GM19468 (cell line): ENCODE data around the gene SNED1.

Source experiments
- ATAC-seq: cut with Tn5 transposase; IDR thresholded peaks from one replicate; pipeline ENCODE4 v1.9.1; 2021; ENCODE audit warnings: mild to moderate bottlenecking, moderate library complexity, moderate number of reproducible peaks; ENCODE audit not compliant: unreplicated experiment; ENCODE audit errors: extremely low read depth

Gene SNED1

DNA sequence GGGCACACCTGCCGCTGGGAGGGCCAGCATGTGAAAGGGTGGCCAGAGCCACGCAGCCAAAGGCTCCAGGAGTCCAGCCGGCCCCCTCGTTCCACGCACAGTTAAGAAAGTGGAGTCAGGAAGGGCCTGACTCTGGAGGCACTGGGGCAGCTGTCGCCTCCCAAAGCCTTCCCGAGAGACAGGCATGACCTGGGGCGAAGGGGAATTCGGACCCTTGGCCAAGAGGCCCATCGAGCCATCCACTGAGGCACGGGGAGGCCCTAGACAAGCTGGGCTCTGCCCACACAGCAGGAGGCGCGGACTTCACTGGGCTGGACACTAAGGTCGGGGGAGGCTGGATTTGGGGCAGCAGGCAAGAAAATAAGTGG lies 38.5 kb upstream of the SNED1 start:
- ATAC-seq: no peak

- no peak for ATAC-seq
Observed at GRCh38 chr2:240960309-240960970, 38.0 kb upstream of the SNED1 start.

GRCh38 chr2:240960971-240961876 lies 37.2 kb upstream of the SNED1 start:
- ATAC-seq: no peak

- no peak for ATAC-seq
Observed at GRCh38 chr2:240961910-240962299, 36.5 kb upstream of the SNED1 start.

GRCh38 chr2:240962300-240963064 lies 35.9 kb upstream of the SNED1 start:
- no peak for ATAC-seq

DNA sequence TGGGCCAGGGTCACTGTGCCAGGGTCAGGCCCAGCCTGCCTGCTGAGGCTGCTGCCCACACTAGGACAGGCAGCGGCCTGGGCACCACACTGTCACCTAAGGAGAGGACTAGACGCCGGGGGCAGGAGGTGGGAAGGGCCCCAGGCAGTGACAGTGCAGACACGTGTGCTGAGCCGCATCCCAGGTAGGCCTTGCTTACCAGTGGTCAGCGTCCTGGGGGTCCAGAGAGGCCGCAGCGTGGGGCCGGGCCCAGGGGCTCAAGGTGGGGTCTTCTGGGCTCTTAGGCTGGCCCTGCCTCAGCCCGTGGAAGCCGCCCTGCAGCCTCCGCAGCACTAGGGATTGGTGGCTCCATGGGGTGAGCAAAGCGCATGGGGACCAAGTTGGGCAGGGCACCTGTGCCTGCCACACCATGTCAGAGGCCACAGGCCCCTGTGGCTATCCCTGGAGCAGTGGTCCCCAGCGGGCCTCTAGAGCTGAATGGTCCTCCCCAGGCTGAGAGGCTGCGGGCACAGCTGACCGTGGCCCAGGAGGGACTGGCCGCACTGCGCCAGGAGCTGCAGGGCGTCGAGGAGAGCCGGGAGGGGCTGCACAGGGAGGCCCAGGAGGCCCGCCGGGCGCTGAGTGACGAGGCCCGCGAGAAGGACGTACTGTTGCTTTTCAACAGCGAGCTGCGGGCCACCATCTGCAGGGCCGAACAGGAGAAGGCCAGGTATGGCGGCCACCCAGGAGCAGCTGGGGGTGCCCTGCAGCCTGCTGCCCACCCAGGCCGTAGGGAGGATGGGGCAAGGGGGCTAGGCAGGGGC lies 35.2 kb upstream of the SNED1 start:
- no peak for ATAC-seq

DNA sequence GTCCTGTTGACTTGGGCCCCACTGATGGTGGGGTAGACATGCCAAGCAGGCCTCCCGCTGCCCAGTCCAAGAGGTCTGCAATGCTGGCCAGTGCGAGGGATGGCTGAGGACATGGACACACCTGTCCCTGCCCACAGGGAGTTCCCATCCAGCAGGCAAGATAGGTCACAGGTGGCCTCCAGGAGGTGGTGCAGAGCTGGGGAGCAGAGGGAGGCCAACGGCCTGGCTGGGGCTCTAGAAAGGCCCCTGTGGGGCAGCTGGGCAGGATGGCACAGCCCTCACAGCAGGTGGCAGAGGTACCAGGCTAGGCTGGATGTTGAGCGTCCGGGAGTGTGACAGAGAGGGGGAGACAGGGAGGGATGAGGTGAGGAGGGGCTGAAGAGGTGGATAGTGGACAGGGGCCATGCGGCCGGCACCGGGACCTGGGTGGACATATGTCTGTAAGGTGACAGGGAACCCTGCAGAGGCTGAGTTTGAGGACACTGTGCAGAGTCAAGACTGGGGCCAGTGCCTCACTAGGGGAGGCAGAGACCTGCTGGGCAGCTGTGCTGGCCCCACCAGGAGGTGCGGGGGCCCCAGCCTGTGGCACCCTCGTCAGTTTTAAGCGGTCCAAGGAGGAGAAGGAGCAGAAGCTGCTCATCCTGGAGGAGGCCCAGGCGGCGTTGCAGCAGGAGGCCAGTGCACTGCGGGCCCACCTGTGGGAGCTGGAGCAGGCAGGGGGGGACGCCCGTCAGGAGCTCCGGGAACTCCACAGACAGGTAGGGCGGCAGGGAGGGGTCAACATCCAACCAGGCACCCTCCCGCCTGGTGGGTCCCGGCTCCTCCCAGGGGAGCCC lies 34.3 kb upstream of the SNED1 start:
- ATAC-seq: no peak

DNA sequence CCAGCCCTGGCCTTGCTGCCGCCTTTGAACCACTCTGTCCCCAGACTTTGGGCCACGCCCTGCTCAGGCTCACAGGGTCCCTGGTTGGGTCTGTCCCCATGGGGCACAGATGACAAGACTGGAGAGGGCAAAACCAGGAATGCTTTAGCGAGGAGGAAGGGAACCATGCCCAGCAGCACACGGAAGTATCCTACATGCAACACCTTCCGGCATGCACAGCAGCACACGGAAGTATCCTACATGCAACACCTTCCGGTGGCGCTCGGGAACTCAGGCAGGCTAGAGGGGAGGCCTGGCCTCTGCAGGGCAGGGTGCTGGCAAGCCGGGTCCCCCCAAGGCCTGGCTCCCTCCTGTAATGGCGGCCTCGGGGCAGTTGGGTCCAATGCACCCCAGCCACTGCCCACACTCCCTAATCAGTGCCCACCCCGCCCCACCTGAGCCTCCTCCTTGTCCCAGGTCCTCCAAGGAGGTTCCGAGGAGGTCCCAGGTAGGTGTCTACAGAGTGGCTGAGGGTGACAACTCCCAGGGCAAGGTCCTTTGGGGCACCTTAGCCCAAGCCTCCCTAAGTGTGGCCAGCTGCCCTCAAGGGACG lies 33.6 kb upstream of the SNED1 start:
- ATAC-seq: no peak

- ATAC-seq: no peak
Observed at GRCh38 chr2:240965296-240965904, 33.0 kb upstream of the SNED1 start.

DNA sequence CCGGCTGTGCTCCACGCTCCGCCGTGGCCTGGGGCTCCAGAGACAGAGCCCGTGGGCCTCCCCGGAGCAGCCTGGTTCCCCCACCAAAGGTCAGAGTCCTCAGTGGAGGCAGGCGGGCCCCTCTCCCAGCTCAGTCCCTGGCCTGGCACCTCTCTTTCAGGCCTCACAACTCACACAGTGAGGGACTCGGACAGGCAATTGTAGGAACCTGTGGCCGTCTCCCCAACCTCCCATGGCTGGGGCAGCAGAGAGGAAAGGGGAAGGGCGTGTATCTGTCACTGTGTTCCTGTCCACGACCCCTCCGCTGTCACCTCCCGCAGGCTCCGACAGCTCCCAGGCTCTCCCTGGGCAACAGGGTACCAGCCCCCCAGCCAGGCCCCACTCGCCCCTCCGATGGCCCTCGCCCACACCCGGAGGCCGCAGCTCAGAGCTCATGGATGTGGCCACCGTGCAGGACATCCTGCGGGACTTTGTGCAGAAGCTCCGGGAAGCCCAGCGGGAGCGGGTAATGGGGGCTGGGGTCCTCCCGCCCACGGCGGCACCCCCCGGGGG lies 32.4 kb upstream of the SNED1 start:
- ATAC-seq: no peak

GRCh38 chr2:240966457-240966905 lies 31.9 kb upstream of the SNED1 start:
- no peak for ATAC-seq

DNA sequence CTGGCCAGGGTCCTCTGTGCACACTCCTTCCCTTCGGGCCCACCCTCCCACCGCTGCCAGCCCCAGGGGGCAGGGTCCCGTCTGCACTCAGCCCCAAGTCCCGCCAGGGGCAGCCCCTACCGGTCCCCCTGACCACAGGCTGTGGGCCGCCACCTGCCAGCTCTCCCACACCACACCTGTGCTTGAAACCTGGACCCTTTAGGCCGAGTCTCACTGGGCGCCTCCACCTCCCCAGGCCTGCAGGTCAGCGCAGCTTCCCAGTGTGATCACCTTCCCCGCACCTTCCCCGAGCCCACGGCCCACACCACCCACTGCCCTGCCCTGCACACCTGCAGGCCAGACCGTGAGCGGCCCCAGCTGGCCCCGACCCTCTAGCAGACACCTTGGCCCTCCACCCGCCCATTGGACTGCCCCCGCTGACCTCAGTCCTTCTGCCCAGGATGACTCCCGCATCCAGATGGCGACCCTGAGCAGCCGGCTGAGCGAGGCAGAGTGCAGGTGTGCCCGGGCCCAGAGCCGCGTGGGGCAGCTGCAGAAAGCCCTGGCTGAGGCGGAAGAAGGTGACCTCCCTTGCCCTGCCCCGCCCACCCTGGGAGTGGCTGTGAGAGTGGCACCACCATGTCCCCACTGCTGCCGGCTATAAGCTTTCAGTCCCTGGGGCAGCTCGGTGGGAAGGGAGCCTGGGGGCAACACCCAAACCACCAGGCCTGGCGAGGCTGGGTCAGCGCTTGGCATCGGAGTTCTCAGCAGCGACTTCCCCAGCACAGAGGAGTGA lies 31.3 kb upstream of the SNED1 start:
- no peak for ATAC-seq

- no peak for ATAC-seq
Observed at GRCh38 chr2:240967681-240968621, 30.5 kb upstream of the SNED1 start.

GRCh38 chr2:240968731-240969624 lies 29.4 kb upstream of the SNED1 start:
- ATAC-seq: no peak

DNA sequence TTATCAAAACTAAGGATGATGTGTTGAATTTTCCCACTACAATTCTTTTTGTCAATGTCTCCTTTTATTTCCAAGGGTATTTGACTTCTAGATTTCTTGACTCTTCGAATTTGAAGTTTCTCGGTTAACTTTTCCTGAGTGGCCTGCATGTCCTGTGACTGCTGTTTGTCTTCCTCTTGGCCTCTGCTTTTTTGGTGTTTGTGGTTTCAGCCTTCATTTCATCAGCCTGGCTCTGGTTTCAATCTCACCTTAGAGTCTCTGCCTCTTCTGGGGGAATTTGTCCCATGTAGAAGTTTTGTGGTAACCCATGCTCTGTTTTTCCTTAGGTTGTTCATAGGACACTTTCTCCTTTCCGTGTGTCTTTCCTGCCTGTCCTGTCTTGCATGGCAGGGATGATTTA lies 28.3 kb upstream of the SNED1 start:
- no peak for ATAC-seq
